ENCODE measurements around the gene PTRH1.

PTRH1 gene

DNA sequence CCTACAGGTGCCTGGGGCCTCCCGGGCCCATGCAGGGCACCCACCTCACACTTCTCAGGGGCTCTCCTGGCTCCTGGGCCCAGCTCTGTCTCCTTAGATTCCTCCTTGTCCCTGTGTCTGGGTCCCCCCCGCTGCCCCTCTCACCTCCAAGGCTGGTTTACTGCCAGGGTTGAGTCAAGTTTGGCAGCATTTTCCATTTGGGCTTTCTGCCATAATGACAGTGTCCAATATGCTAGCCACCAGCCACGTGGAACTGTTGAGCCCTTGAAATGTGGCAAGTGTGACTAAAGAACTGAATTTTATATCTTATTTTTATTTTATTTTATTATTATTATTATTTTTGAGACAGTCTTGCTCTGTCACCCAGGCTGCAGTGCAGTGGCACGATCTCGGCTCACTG lies 2.3 kb upstream of the PTRH1 start:
- TF ChIP-seq, protein P1, sequence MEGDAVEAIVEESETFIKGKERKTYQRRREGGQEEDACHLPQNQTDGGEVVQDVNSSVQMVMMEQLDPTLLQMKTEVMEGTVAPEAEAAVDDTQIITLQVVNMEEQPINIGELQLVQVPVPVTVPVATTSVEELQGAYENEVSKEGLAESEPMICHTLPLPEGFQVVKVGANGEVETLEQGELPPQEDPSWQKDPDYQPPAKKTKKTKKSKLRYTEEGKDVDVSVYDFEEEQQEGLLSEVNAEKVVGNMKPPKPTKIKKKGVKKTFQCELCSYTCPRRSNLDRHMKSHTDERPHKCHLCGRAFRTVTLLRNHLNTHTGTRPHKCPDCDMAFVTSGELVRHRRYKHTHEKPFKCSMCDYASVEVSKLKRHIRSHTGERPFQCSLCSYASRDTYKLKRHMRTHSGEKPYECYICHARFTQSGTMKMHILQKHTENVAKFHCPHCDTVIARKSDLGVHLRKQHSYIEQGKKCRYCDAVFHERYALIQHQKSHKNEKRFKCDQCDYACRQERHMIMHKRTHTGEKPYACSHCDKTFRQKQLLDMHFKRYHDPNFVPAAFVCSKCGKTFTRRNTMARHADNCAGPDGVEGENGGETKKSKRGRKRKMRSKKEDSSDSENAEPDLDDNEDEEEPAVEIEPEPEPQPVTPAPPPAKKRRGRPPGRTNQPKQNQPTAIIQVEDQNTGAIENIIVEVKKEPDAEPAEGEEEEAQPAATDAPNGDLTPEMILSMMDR (IDR thresholded peaks at IDR 0.05; ENCODE audit: low read depth, low read length, missing control alignments) = no peak
- no peak for DNase-seq (ENCODE audit: low read depth)
- H3K4me3 ChIP-seq (ENCODE audit: low read depth, low read length) = no peak overlapping the region

DNA sequence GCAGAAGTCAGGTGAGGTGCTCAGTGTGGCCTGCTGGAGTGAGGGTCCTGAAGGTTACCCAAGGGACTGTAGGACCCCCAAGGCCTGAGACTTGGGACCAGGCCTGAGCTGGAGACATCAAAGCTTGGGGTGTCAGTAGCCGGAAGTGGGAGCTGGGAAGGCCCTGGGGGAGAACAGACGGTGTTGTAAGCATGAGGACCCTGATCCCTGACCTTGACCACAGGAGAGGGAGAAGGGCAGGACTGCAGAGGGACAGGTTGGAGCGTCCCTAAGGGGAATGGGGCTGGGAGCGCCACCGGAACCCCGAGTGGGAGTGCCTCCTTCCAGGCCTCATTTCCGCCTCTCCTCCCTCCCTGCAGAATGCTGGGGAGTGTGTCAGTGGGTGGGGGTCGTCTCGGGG lies 949 bp upstream of the PTRH1 start:
- DNase-seq (ENCODE audit: low read depth) = no peak
- TF ChIP-seq, protein P1 (IDR thresholded peaks at IDR 0.05; ENCODE audit: low read depth, low read length, missing control alignments) = no peak
- H3K4me3 ChIP-seq (ENCODE audit: low read depth, low read length) = peak overlapping the region; percentile 71

DNA sequence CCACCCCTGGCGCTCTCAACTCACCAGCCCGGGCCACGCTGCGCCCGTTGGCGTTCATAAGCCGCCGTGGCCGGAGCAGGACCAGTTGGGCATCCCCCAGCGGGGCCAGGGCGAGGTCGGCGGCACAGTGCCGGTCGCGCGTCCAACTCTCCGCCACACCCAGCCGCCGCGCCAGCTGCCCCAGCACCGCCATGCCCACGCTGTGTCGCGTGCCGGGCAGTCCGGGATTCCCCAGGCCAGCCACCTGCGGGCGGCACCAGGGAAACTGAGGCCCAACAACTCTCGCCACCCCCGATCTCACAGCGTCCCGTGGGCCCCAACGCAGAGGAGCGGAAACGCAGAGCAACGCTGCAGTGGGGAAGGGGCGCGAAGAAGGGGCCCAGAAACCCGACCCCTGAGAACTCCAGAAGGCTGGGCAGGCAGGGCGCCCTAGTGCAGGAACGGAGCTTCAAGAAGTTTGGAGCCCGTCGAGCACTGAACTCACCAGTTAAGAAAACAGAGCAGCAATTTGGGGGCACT lies 453 bp downstream of the PTRH1 start:
- TF ChIP-seq, protein P1 (IDR thresholded peaks at IDR 0.05; ENCODE audit: low read depth, low read length, missing control alignments) = no peak
- no peak for DNase-seq (ENCODE audit: low read depth)
- H3K4me3 ChIP-seq (ENCODE audit: low read depth, low read length) = peak overlapping the region; percentile 71

DNA sequence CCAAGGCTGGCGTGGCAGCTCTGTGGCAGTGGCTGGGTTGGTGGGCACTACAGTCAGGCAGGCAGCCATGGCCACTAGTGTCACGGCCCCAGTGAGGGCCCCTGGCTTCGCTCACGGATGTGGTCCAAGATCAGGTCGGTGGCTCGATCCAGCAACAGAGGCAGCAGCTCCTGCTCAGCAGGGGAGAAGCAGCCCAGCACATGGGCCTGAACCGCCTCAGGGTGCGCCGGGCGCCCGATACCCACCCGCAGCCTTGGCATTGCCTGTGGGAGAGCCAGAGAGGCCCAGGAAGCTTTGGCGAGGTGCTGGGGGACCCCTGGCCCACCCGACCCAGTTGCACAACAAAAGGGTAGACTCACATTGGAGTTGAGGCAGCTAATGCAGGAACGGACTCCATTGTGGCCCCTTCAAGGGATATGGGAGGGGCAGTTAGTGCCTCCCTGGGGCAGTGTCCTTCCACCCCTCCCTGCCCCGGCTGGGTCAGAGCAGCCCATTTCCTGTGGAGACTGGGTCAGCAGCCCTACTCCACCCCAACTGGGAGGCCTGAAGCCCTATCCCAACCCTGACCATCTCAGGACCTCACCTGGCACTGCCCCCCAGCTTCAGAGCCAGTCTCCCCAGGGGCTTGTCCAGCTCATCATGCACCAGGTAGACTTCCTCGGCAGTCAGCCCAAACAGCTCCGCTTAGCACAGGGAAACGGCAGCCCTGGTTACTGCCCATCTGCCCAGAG lies 1.3 kb downstream of the PTRH1 start:
- TF ChIP-seq, protein P1 (IDR thresholded peaks at IDR 0.05; ENCODE audit: low read depth, low read length, missing control alignments) = no peak
- H3K4me3 ChIP-seq (ENCODE audit: low read depth, low read length) = peak overlapping the region; percentile 71
- no peak for DNase-seq (ENCODE audit: low read depth)

DNA sequence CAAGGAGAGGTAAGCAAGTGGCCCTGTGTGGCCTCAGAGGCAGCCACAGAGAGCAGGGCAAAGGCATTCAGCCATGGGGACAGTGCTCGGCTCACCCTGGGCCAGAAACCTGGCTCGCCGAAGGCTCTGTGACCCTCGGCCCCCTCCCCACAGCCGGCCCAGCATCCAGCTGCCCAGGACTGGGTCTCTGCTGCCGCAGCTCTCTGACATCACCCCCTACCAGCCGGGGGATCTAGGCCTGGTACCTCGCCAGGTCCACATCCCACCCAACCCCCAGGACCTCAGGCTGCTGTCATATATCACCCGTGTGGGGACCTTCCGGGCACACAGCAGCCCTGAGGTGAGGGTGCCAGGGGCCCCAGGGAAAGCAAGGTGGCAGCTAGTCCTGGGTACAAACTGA lies 2.6 kb downstream of the PTRH1 start:
- H3K4me3 ChIP-seq (ENCODE audit: low read depth, low read length) = no peak overlapping the region
- TF ChIP-seq, protein P1 (IDR thresholded peaks at IDR 0.05; ENCODE audit: low read depth, low read length, missing control alignments) = no peak
- DNase-seq (ENCODE audit: low read depth) = no peak

DNA sequence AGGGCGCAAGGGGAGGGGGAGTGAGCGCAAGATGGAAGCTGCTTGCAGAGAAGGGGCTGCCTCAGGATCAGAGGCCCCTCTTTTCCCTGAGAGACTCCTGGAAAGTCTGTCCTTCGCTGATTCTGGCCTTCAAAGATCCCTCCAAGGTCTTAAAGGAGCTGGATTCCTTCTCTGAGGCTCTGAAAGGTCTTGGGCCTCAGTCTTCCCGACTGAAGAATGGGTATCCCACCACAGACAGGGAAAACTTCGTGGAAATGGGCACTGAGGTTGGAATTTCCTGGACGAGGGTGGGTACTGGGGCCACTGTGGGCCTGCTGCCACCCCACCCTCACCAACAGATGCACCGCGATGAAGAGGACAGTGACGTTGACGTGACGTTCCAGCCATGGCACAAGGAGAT lies 3.1 kb downstream of the PTRH1 start:
- TF ChIP-seq, protein P1 (IDR thresholded peaks at IDR 0.05; ENCODE audit: low read depth, low read length, missing control alignments) = no peak
- no peak for DNase-seq (ENCODE audit: low read depth)
- H3K4me3 ChIP-seq (ENCODE audit: low read depth, low read length) = no peak overlapping the region

DNA sequence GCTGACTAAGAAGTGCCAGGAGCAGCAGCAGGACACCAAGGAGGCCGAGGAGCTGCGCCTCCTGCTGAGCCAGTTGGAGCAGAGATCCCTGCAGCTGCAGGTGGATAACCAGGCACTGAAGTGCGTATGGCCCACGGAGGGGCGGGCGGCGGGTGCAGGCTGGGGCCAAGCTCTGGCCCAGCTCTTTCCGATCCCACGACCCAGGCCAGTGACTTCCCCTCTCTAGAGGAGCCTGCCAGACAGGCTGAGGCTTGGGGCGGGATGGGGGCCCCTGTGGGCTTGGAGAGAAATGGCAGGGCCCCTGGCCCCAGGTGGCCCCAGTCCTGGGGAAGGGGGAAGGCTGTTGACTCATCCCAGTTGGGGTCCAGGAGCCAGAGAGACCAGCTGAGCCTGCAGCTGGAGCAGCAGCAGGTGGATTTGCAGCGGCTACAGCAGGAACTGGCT lies 3.6 kb downstream of the PTRH1 start:
- no peak overlapping the region for H3K4me3 ChIP-seq (ENCODE audit: low read depth, low read length)
- no peak for DNase-seq (ENCODE audit: low read depth)
- TF ChIP-seq, protein P1 (IDR thresholded peaks at IDR 0.05; ENCODE audit: low read depth, low read length, missing control alignments) = no peak

All from GM12864 (cell line).